Measurements from ENCODE around the gene DEDD. TPM values are rescaled to one million over a fixed set of nuclear protein-coding genes. Genes with fewer than 3 reads are reported as not detected.

Gene DEDD
- total RNA-seq, 1 experiment from 2014 or later, result 29.8 TPM

DNA sequence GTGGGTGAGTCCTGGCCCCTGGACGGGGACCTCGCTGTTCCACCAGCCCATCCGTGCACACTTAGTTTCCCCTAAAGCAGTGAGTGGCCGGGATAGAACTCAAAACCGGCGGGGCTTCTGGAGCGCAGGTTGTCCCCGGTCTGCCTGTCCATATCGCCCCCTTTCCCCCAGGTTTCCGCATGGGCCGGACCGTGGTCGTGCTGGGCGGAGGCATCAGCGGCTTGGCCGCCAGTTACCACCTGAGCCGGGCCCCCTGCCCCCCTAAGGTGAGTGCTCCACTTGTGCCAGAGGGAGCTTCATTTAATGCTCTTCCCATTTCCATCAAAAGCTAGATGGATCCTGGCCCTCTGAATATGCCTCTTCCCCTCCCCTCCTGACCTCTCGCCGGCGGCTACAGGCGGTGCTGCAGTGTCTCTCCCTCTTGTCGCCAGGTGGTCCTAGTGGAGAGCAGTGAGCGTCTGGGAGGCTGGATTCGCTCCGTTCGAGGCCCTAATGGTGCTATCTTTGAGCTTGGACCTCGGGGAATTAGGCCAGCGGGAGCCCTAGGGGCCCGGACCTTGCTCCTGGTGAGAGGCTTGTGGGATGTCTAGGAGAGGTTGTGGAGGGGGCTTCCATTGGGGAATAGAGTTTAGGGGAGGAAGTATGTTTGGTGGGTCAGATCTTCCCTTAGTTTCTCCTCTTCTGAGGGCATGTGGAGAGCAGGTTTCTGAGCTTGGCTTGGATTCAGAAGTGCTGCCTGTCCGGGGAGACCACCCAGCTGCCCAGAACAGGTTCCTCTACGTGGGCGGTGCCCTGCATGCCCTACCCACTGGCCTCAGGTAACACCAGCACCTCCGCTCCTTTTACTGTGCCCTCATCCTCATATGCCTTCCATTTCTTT lies 34.4 kb upstream of the DEDD start:
- CTCF ChIA-PET, result interaction anchor here (0.7 kb wide), 1 partner anchor 172 kb away, joined by 4 read pairs; no protein-coding TSS in a partner anchor
- Histone ChIP-seq H4K20me1 (ENCODE audit: insufficient read depth) (no peaks in the 10 kb centered on the region), H3K4me3 (peak overlapping the region; percentile 72), H3K36me3 (ENCODE audit: low read depth) (no peaks in the 10 kb centered on the region; the same call in none of the 2 replicates), H3K4me2 (peak overlapping the region; percentile 98), H3K27me3 (ENCODE audit: insufficient read depth, low read depth) (no peaks in the 10 kb centered on the region), H3K9me2 (ENCODE audit: insufficient read depth) (no peaks in the 10 kb centered on the region), H3K4me1 (replicated peaks; ENCODE audit: insufficient read depth) (peaks cover 15% of the 10 kb centered on the region), H3F3A (ENCODE audit: insufficient read depth, low read depth) (peaks cover 28% of the 10 kb centered on the region; the same call in 1 of the 2 replicates), H2AFZ (peak overlapping the region; percentile 90), H3K9me3 (ENCODE audit: insufficient read depth, low read depth) (no peaks in the 10 kb centered on the region), H3K79me2 (ENCODE audit: low read depth) (no peaks in the 10 kb centered on the region), H3K27ac (no peak overlapping the region)
- intact Hi-C loops (cut with micrococcal nuclease; ENCODE audit: unreplicated experiment), result loop anchor here (2.0 kb wide), 1 partner anchor 48 kb away; the partner anchor contains the start of genes NIT1 and PFDN2
- POLR2A ChIA-PET (ENCODE audit: unreplicated experiment), result interaction anchor here (0.7 to 1.2 kb wide), 2 partner anchors 13 to 146 kb away, joined by 5 to 15 read pairs; partner anchors contain the start of genes F11R and UFC1
- TF ChIP-seq, protein P1, sequence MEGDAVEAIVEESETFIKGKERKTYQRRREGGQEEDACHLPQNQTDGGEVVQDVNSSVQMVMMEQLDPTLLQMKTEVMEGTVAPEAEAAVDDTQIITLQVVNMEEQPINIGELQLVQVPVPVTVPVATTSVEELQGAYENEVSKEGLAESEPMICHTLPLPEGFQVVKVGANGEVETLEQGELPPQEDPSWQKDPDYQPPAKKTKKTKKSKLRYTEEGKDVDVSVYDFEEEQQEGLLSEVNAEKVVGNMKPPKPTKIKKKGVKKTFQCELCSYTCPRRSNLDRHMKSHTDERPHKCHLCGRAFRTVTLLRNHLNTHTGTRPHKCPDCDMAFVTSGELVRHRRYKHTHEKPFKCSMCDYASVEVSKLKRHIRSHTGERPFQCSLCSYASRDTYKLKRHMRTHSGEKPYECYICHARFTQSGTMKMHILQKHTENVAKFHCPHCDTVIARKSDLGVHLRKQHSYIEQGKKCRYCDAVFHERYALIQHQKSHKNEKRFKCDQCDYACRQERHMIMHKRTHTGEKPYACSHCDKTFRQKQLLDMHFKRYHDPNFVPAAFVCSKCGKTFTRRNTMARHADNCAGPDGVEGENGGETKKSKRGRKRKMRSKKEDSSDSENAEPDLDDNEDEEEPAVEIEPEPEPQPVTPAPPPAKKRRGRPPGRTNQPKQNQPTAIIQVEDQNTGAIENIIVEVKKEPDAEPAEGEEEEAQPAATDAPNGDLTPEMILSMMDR (conservative IDR thresholded peaks at IDR 0.05), result no peak
- TF ChIP-seq EZH2 (IDR thresholded peaks at IDR 0.05; ENCODE audit: low read depth), result no peak
- BruUV-seq (replicated peaks), result TSS peak; percentile 9
- DNase-seq, result peak in 1 of 2 experiments; percentile 22

DNA sequence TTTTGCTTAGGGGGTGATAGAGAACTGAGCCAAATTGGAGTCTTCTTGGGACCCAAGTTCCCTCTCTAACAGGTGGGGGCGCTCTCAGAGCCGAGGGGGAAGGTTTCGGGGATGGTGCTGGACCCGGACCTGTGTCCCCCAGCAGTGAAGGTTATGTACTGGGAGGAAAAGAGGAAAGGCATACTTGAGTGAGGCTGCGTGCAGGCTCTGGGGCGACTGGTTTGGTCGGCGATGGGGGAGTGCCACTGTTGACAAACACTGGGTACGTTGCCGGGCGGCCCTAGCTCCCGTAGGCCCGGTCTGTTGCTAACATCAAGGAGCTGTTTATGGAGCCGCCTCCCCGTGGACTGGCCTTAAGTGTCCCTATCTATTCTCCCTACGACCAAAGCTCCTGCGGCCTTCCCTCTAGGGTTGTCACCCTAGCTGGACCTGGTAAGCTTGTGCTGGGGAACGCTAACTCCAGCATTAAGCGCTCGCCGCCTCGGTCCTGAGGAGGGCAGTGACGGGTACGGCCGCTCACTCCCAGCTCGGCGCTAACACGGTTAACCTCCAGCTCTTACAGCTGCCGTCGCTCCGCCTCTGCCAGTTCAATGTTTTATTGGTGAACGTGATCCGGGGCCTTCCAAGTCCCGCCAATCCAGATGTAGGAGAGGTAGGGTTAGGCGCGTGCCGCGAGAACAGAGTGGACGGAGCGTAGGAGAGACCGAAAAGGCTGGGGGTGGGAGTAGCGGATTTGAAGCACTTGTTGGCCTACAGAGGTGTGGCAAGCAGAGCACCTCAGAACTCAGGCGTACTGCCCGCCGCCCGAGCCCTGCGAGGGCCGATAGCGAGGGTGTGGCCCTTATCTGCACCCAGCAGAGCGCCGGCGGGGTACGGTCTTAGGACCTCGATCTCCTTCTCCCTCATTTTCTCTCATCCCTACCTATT lies 33.5 kb upstream of the DEDD start, which contains the start of gene PPOX:
Gene PPOX (plus strand): TSS at position 685 of the 927 bp plus-strand sequence. CDS start 422 bp downstream, outside the sequence.
- ChIA-PET POLR2A (ENCODE audit: unreplicated experiment) (interaction anchor here (0.6 to 1.2 kb wide), 5 partner anchors 11 to 251 kb away, joined by 4 to 15 read pairs (median 6); partner anchors contain the start of gene UFC1), CTCF (interaction anchor here (1.4 kb wide), 1 partner anchor 145 kb away, joined by 5 read pairs; the partner anchor contains the start of gene F11R)
- H3K9me3 ChIP-seq (ENCODE audit: insufficient read depth, low read depth), result no peaks in the 10 kb centered on the region
- peak within 1 kb of the TSS; percentile 98 for H3K4me2 ChIP-seq
- no peaks in the 10 kb centered on the region for H3K9me2 ChIP-seq (ENCODE audit: insufficient read depth)
- intact Hi-C loops (cut with micrococcal nuclease; ENCODE audit: unreplicated experiment), result loop anchor here (2.0 kb wide), 1 partner anchor 47 kb away; the partner anchor contains the start of genes NIT1 and PFDN2
- H3K79me2 ChIP-seq (ENCODE audit: low read depth), result peaks cover 4% of the 10 kb centered on the region; the same call in 1 of the 2 replicates
- TF ChIP-seq EZH2 (IDR thresholded peaks at IDR 0.05; ENCODE audit: low read depth), result no peak
- TF ChIP-seq, protein P1 (conservative IDR thresholded peaks at IDR 0.05), result no peak; the same call in 1 of the 2 replicates
- H3K27ac ChIP-seq, result peak within 1 kb of the TSS; percentile 45
- no peaks in the 10 kb centered on the region for H3K27me3 ChIP-seq (ENCODE audit: insufficient read depth, low read depth)
- H2AFZ ChIP-seq, result peak within 1 kb of the TSS; percentile 90
- H3F3A ChIP-seq (ENCODE audit: insufficient read depth, low read depth), result peaks cover 26% of the 10 kb centered on the region; the same call in 1 of the 2 replicates
- H3K4me3 ChIP-seq, result peak within 1 kb of the TSS; percentile 72
- no peaks in the 10 kb centered on the region for H4K20me1 ChIP-seq (ENCODE audit: insufficient read depth)
- H3K36me3 ChIP-seq (ENCODE audit: low read depth), result peaks cover 3% of the 10 kb centered on the region
- DNase-seq, result peak; percentile 95 to 96
- peaks cover 15% of the 10 kb centered on the region for H3K4me1 ChIP-seq (replicated peaks; ENCODE audit: insufficient read depth)
- BruUV-seq (replicated peaks), result TSS peak; percentile 64

Measured in PC-9 (cell line).